ENCODE data around the gene ZBTB12. TPM values are rescaled to one million over a fixed set of nuclear protein-coding genes. Genes with fewer than 3 reads are reported as not detected.

ZBTB12 gene
- total RNA-seq, 1 donor from 2014 or later: 3.7 TPM

DNA sequence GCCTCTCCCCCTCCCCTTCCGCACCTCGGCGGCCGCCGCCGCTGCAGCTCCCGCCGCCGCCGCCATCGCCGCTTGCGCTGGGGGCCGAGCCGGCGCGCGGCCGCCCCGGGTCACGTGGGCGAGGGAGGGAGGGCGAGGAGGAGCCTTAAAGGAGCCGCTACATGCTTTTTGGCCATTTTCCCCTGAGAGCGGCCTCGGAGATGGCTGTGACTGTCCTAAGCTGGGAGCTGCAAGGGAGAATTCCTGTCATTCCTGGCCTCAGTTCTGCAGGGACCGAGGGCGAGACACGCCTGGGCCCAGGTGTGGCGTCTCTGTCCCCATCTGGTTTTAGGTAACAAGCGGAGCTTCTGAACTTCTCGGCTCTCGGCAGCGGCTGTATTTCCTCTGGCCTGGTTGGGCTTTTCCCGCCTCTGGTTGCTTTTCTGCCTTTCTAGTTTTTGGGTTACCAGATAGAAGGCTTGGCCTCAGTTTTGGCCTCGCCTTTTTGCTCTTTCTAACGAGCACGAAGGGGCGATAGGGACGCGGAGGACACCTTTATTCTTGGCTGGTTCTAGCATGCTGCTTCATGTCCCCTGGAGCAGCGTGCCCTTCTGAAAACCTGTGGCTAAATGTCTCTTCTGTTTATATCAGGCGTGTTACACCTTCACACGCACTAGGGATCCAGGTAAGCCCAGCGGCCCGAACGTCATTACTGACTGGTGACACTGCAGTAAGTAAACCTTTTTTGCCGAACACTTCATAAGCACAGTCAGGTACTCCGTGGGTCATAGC is 4.1 kb downstream of the ZBTB12 start, which contains the start of gene EHMT2:
Gene EHMT2 (minus strand): TSS at position 87 of the 771 bp plus-strand sequence. CDS start 21 bp downstream, at position 66.
- Mint-ChIP-seq H3K4me1 (peaks cover 35% of the 10 kb centered on the region), H3K27ac (peak within 1 kb of the TSS; percentile 94), H3K27me3 (peaks cover under 1% of the 10 kb centered on the region), H3K36me3 (ENCODE audit: low read depth) (peaks cover 15% of the 10 kb centered on the region), H3K4me3 (peak within 1 kb of the TSS; percentile 97), H3K9me3 (no peaks in the 10 kb centered on the region)
- intact Hi-C loops (cut with micrococcal nuclease): loop anchor here (1.0 to 2.0 kb wide), 2 partner anchors 34 to 63 kb away; no protein-coding TSS in a partner anchor
- peak; percentile 97 for DNase-seq

DNA sequence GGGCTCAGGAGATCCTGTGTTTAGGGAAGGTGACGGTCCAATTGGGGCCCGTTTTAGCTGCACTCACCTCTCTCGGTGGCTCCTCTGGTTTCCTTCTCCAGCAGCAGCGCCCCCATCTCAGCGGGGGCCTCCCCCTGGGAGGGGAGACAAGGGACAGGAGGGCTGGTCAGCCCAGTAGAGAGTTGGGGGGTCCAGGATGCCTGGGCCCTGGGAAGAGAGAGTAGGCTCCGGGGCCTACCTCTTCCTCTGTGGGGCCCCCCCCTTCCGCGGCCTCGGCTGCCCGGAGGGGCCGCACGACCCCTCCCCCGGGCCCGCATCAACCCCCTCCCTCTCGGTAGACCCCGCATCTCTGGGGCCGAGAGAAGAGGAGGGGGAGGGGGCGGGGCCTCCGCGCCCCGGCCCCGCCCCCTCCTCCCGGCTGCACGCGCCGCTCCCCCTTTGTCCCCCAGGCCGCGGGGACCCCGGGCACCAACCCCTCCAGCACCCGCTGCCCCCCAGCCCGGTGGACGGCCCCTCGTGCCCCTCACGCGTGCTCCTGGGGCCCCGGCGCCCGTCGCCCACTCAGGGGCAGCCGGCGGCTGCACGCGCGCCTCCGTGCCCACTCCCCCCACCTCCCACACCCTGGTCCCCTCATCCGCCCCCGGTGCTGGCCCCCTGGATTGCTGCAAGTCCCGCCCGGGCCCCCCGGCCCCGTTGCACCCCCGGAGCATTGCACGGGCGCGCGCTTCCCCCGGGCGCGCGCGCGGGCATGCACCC is 4.9 kb downstream of the ZBTB12 start:
- DNase-seq: peak; percentile 71
- no peaks in the 10 kb centered on the region for H3K9me3 Mint-ChIP-seq
- intact Hi-C loops (cut with micrococcal nuclease): loop anchor here (1.0 to 2.0 kb wide), 3 partner anchors 34 to 298 kb away; no protein-coding TSS in a partner anchor

DNA sequence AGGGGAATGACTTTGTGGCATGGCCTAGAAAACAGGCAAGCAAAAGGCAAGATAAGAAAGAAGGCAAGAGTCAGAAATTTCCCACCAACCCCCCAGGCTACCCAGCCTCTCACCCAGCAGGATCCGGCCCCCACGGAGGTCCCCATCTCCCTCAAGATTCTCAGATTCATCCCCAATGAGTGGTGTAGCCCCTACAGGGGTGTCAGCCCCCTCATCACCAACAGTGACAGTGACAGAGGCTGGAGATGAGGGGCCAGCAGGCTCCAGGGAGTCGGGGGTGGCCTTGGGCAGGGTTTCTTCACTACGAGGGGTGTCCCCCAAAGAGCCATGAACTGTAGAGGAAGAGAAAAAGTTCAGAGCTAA is 5.4 kb downstream of the ZBTB12 start:
- H3K27me3 Mint-ChIP-seq: no peaks in the 10 kb centered on the region
- H3K36me3 Mint-ChIP-seq (ENCODE audit: low read depth): peaks cover 20% of the 10 kb centered on the region
- DNase-seq: no peak
- intact Hi-C loops (cut with micrococcal nuclease): loop anchor here (1.0 to 2.0 kb wide), 2 partner anchors 62 to 299 kb away; no protein-coding TSS in a partner anchor
- H3K4me3 Mint-ChIP-seq: peak overlapping the region; percentile 87
- no peaks in the 10 kb centered on the region for H3K9me3 Mint-ChIP-seq
- H3K4me1 Mint-ChIP-seq: peaks cover 30% of the 10 kb centered on the region
- H3K27ac Mint-ChIP-seq: peak overlapping the region; percentile 89

More for the DNA sequence above, 4.9 kb downstream of the ZBTB12 start:
- H3K27ac Mint-ChIP-seq: peak overlapping the region; percentile 89
- H3K36me3 Mint-ChIP-seq (ENCODE audit: low read depth): peaks cover 18% of the 10 kb centered on the region
- peak overlapping the region; percentile 97 for H3K4me3 Mint-ChIP-seq
- H3K27me3 Mint-ChIP-seq: no peaks in the 10 kb centered on the region
- H3K4me1 Mint-ChIP-seq: peaks cover 30% of the 10 kb centered on the region

- no peaks in the 10 kb centered on the region for H3K9me3 Mint-ChIP-seq
- intact Hi-C loops (cut with micrococcal nuclease): no loop called here
- H3K36me3 Mint-ChIP-seq (ENCODE audit: low read depth): peaks cover 32% of the 10 kb centered on the region
- H3K27me3 Mint-ChIP-seq: no peaks in the 10 kb centered on the region
- no peak overlapping the region for H3K27ac Mint-ChIP-seq
- DNase-seq: no peak
- H3K4me3 Mint-ChIP-seq: no peak overlapping the region
- H3K4me1 Mint-ChIP-seq: peaks cover 13% of the 10 kb centered on the region
Measured at GRCh38 chr6:31892821-31893220, 9.1 kb downstream of the ZBTB12 start.

DNA sequence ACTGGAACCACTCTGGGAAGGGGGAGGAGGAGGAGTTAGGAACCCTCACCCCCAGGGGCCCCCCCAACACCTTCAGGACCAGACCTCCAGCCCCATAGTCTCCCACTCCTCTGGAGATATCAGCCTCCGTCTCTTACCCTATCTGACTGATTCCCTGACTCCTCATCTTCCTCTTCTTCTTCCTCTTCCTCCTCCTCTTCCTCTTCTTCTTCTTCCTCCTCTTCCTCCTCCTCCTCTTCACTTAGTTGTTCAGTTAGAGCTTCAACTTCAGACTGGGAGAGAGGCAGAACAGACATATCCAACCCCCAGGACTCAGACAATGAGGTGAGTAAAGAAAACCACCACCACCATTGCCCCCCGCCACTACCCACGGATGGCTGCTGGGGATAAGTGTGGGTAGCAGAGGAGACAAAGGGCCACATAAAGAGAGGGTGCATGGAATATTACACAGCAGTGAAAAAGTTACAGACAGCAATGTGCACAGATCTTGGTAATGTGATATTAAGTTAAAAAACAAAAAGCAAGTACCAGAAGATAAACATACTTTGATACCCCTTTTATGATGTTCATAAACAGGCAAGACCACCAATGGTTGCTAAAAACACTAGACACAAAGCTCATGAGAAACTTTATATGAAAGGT is 12.4 kb downstream of the ZBTB12 start:
- Mint-ChIP-seq H3K4me1 (peaks cover 7% of the 10 kb centered on the region), H3K27ac (no peak overlapping the region), H3K27me3 (no peaks in the 10 kb centered on the region), H3K4me3 (no peak overlapping the region), H3K9me3 (no peaks in the 10 kb centered on the region), H3K36me3 (ENCODE audit: low read depth) (peaks cover 45% of the 10 kb centered on the region)
- DNase-seq: no peak
- intact Hi-C loops (cut with micrococcal nuclease): no loop called here

DNA sequence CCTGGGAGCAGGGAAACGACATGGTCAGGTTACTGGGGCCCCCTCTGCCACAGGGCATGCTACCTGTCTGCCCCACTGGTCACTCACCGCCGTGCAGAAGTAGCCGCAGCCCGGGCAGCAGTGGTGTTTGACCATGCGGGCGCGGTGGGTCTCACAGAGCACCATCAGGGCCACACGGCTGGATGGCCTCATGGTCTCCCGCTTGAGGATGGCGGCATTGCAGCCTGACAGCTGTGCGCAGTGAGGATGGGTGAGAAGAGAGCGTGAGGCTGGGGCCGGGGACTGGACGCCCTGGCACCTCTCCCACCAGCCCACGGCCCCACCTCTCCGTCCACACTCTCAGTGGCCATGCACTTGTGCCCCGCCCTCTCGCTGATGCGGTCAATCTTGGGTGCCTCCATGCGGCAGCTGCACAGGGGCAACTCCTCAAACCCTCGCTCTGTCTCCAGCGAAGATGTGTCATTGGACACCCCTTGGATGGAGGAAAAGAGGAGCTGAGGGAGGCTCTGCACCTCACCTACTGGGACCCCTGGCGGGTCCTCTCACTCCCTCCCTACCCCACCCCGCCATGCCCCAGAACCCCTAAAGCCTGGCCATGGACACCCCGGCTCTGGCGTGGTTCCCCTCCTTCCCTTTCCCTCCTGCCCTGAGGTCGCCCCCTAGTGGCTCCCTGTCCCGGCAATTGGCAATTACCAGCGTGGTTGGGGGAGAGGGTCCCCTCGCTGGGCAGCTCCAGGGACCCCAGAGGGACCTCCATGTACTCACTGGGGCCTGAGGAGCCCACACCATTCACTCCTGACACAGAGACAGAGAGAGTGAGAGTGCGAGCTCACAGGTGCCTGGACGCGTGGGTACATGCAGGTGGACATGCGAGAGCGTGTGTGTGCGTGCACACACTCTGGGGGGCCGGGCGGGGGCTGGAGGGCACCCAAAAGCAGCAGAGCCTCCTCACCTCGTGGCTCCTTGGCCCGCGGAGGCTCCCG is 13.3 kb downstream of the ZBTB12 start:
- H3K36me3 Mint-ChIP-seq (ENCODE audit: low read depth): peaks cover 48% of the 10 kb centered on the region
- no peak overlapping the region for H3K4me3 Mint-ChIP-seq
- no peak overlapping the region for H3K27ac Mint-ChIP-seq
- H3K4me1 Mint-ChIP-seq: peaks cover 6% of the 10 kb centered on the region
- H3K27me3 Mint-ChIP-seq: no peaks in the 10 kb centered on the region
- no peaks in the 10 kb centered on the region for H3K9me3 Mint-ChIP-seq
- peak; percentile 88 for DNase-seq
- intact Hi-C loops (cut with micrococcal nuclease): no loop called here

- H3K4me3 Mint-ChIP-seq: no peak overlapping the region
- peaks cover 48% of the 10 kb centered on the region for H3K36me3 Mint-ChIP-seq (ENCODE audit: low read depth)
- H3K27ac Mint-ChIP-seq: no peak overlapping the region
- DNase-seq: no peak
- intact Hi-C loops (cut with micrococcal nuclease): no loop called here
- peaks cover 3% of the 10 kb centered on the region for H3K4me1 Mint-ChIP-seq
- H3K9me3 Mint-ChIP-seq: no peaks in the 10 kb centered on the region
- no peaks in the 10 kb centered on the region for H3K27me3 Mint-ChIP-seq
Measured at GRCh38 chr6:31887173-31888007, 14.5 kb downstream of the ZBTB12 start.

DNA sequence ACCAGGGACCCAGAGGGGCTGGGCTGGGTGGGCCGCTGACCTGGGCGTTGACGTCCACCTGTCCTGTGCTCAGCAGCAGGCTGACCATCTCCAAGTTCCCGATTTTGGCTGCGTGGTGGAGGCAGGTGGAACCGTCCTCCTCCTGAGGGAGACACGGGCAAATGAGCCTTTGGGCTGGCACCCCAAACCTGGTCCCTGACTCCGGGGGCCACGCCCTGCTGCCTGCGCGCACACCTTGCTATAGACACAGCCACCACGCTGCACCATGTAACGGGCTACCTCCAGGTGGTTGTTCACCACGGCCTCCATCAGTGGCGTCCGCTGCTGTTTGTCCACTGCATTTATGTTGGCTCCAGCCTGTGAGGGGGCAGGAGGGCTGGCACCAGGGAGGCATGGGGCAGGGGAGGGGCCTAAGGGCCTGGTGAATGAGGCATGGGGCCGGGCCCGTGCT is 15.3 kb downstream of the ZBTB12 start:
- DNase-seq: no peak
- no peaks in the 10 kb centered on the region for H3K9me3 Mint-ChIP-seq
- H3K36me3 Mint-ChIP-seq (ENCODE audit: low read depth): peaks cover 48% of the 10 kb centered on the region
- intact Hi-C loops (cut with micrococcal nuclease): no loop called here
- no peak overlapping the region for H3K4me3 Mint-ChIP-seq
- H3K27ac Mint-ChIP-seq: no peak overlapping the region
- peaks cover 3% of the 10 kb centered on the region for H3K4me1 Mint-ChIP-seq
- no peaks in the 10 kb centered on the region for H3K27me3 Mint-ChIP-seq

- no peaks in the 10 kb centered on the region for H3K9me3 Mint-ChIP-seq
- no peaks in the 10 kb centered on the region for H3K27me3 Mint-ChIP-seq
- H3K4me1 Mint-ChIP-seq: peaks cover 3% of the 10 kb centered on the region
- no peak for DNase-seq
- H3K4me3 Mint-ChIP-seq: no peak overlapping the region
- no peak overlapping the region for H3K27ac Mint-ChIP-seq
- intact Hi-C loops (cut with micrococcal nuclease): no loop called here
- peaks cover 52% of the 10 kb centered on the region for H3K36me3 Mint-ChIP-seq (ENCODE audit: low read depth)
Measured at GRCh38 chr6:31884528-31885035, 17.3 kb downstream of the ZBTB12 start.

- intact Hi-C loops (cut with micrococcal nuclease): no loop called here
- DNase-seq: no peak
- Mint-ChIP-seq H3K4me1 (no peaks in the 10 kb centered on the region), H3K27ac (no peak overlapping the region), H3K27me3 (no peaks in the 10 kb centered on the region), H3K4me3 (no peak overlapping the region), H3K36me3 (ENCODE audit: low read depth) (peaks cover 50% of the 10 kb centered on the region), H3K9me3 (no peaks in the 10 kb centered on the region)
Measured at GRCh38 chr6:31883676-31884075, 18.2 kb downstream of the ZBTB12 start.

GRCh38 chr6:31882344-31882743 is 19.5 kb downstream of the ZBTB12 start:
- no peaks in the 10 kb centered on the region for H3K4me1 Mint-ChIP-seq
- H3K27me3 Mint-ChIP-seq: no peaks in the 10 kb centered on the region
- H3K4me3 Mint-ChIP-seq: no peak overlapping the region
- no peak overlapping the region for H3K27ac Mint-ChIP-seq
- peaks cover 45% of the 10 kb centered on the region for H3K36me3 Mint-ChIP-seq (ENCODE audit: low read depth)
- intact Hi-C loops (cut with micrococcal nuclease): no loop called here
- no peak for DNase-seq
- H3K9me3 Mint-ChIP-seq: no peaks in the 10 kb centered on the region

Measured in activated CD4-positive, alpha-beta T cell treated with anti-CD3 and anti-CD28 coated beads, Interleukin-2, amount 10 ng/mL, durations not matched to agents 24 days and 14 days (primary cell).